GM19438 (cell line): ENCODE results near the gene NKX2-1.
"Not testable (repeated sequence)": the region's sequence is repeated elsewhere in the genome, so short reads cannot be mapped to it uniquely, and the experiment has no call there.

Source experiments
- ATAC-seq: cut with Tn5 transposase; IDR thresholded peaks from one replicate; pipeline ENCODE4 v1.9.1; 2021; ENCODE audit warnings: low read depth; ENCODE audit not compliant: unreplicated experiment

NKX2-1 gene

DNA sequence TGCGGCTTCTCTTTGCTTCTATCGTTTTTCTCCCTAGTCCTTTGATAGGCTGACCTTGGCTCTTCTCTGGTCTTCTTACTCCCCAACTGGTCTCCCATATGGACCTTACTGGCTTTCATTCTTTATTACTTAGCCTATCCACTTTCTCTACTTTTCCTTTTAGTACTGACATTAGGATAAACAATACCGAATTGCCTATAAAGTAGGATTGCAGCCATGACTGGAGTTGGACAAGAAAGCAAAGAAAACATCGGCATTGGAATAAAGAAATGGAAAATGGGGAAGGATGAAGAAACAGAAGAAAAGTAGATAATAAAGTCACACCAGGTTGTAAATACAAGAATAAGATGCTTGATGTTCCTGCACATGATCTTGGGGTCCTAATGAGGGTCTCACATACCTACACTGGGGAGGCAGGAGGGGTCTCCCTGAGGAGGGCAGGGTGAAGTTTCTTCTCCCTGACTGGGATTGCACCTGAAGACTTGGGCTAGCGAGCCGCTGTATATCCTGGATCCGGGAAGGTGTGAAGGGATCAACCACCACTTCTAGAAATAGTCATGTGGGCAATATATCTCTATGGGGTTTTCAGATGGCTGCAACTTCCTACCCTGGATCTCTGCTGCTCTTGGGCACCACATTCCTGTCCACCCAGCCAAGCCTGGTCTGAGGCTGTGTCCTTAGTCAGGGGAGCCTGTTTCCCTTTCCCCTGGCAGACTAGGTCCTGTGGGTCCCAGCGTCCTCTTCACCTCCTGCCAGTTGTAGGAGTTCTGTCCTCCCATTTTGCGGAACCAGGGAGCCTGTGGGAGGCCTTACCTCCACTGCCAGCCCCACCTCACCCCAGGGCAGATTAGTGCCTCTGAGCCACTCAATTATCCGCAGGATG, 13.1 kb downstream of the NKX2-1 start:
- no peak for ATAC-seq

DNA sequence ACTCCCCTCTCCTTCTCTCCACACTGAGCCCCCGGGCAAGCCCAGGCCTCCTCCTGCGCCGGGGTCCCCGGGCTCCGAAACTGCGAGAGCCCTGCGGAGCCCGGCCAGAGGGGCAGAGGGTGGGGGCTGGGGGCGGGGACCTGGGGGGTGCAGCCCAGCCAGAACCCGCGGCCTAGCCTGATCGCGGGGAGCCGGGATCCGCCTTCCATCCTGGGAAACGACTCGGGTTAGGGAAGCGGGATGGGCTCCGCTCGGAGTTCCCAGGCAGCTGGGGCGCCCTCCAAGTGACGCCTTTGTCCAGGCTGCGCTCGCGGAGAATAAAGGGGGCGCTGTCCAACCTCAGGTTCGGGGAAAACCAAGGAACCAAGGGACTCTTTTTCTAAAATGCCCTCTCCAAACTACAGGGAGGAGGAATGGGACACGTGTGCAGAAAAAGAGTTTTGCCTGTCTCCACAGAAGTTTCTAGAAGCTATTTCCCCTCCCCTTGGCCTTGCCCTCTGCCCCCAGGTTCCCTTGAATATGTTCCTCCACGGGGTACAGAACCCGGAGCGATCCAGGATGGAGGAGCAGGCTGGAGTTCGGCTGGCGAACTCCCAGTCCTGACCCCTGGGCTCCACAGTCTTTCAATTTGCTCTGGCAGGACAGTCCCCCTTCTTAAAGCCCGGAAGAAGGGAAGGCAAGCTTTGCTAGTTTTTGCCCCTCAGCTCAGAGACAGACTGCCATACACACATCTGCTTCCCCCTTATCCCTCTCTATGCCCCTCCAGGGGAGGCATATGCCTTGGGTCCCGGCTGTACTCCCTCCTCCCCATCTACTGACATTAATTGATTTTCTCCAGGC, 13.9 kb downstream of the NKX2-1 start:
- ATAC-seq: no peak

DNA sequence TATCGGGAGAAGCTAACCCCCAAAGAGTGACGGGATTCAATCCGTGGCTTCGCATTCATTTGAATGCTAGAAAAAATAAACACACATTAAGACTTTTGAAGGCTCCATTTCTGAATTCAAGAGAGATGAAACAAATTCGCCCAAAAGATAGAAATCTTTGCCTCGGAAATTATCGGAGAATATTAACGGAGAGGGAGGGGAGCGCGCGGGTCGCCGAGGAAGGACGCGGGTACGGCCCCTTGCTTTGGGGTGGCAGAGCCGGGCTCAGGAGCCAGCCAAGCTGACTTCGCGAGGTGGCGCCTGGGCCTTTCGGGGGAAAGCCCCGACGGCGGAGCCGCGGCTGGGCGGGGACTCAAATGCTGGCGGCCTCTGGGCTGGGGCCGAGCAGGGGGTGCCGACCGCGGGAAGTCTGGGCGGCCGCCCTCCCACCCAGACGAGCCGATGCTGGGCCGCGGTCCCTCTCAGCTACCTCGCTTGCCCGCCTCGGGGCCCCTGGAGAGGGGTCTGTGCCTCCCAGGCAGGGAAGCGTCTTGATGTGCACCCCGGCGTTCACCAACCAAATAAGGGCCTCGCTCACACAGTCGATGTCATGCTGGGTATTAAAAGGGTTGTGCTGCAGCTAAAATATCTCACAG, 14.7 kb downstream of the NKX2-1 start:
- no peak for ATAC-seq

DNA sequence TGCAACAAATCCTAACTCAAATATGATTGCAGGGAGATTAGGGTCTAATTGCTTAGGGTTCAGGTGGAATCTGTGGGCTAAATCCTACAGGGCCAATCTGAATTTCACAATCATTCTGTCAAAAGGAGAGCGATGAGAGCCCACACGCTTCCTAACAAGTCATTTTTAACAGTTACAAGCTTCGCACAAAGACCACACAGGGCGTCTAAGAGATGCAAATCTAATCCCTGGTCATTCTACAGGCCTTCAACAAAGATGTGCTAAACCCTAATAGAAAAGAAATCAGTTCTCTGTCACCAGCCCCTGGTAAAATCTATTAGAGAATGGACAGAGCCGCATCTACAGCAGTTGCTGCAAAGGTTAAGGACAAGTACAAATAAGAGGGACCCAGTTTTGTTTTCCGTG, 15.3 kb downstream of the NKX2-1 start:
- no peak for ATAC-seq

DNA sequence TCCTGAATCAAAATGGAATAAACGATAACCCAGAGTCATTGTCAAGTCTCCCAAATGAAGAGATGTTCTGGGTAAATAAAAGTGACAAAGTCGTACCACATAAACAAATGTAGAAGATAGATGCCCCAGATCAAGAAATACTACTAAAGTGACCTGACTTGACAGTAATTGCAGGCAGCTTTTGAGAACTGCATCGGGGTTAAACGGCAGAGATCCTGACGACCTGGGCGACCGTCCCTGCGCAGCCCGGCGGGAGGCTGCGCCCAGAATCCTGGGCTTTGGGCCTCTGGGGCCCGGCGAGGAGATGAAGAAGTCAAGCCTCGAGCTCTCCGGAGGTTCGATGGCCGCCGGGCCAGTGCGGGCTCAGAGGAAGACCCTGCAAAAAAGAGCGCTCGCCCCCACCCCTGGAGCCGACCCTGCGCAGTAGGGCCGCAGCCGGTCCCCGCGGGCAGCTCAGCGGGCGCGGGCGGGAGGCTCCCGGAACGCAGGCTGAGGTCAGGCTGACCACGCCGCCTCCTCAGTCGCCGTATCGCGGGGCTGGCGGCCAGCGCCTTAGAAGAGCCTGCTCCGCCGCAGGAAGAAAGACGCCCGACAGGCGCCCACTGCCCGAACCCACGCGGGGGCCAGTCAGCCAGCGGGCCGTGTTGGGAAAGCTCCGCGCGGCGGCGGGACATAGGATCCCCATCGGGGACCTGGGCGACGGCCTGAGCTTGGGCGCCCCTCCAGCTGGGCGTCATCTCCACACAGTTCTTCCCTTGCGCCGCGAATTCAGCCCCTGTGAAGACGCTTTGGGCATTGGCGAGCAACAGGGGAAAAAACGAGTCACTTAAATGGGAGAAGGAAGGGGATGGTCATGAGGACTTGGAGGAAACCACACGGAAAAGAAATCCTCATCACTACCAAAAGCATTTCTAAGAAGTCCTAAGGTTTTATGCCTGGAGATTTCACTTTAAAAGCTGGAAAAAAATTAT, 16.0 kb downstream of the NKX2-1 start:
- ATAC-seq: no peak

DNA sequence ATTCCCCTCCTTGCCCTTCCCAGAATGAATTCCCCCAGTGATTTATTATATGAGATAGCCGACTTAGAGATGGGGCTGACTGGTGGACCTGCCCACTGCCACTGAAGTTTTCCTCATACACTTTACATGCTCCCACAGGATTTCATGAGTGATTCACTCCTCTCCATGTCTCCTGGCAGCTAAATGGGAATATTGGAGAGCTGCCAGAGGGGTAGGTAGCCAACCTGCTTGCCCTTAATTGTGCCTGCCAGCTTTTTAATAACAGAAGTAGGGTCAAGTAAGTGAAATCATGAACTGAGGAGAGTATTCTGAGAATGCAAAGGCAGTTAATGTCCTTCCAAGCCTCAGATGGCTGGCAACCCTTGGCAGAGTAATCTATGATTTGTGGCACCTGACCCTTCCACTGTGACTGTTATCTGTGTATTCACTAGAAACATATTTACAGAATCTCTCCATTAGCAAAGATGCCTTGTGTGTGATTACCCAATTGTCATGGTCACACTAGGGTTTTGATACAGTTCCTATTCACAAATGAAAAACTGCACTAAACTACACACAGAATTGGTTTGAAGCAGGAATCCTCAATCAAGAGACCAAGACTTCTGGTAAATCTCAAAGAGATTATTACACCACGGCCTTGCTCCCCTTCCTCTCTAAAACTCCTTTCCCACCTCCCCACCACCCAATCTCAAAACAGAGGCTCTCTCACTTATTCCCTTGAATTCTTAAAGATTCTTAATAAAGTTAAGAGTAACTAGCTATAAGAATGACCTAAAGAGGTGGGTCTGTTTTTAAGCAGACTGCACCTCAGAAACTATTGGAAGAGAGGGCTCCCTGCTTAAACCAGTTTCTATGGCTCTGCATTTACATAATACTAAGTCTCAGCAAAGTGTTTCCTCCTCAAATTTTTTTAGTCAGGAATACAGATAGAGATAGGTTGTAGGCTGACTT, 17.2 kb downstream of the NKX2-1 start:
- ATAC-seq: no peak

DNA sequence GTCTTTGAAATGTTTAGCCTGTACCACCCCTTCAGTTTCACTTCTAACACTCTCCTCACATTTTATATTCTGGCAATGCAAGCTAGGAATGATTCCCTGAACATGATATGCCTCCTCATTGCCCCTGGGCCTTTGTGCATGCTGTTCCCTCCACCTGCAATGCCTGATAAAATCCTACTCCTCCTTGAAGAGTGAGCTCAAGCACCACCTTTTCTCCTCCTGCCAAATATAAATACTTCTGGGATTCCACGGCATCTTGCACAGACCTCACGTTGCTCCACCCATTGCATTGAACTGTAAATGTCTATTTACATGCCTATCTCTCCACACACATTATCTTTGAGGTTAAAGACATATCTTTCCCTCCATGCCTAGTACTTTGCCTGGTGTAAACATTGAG, 21.1 kb downstream of the NKX2-1 start:
- no peak for ATAC-seq

DNA sequence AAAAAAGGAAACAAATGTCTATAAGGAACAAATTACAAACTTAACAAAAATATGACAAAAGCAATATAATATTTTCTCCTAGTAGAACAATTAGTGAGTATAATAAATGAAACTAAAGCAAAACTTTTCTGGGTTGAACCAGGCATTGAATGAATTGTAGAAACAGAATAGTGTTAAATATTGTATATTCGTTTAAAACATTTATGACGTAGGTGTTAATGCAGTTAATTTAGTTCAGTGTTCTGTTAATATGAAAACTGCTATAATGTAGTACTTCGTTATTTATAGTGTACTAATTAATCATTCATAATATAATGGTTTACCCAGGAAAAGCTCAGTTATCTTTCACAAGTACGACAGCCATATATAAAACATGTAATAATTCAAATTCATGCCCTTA, 23.7 kb downstream of the NKX2-1 start:
- no peak for ATAC-seq

DNA sequence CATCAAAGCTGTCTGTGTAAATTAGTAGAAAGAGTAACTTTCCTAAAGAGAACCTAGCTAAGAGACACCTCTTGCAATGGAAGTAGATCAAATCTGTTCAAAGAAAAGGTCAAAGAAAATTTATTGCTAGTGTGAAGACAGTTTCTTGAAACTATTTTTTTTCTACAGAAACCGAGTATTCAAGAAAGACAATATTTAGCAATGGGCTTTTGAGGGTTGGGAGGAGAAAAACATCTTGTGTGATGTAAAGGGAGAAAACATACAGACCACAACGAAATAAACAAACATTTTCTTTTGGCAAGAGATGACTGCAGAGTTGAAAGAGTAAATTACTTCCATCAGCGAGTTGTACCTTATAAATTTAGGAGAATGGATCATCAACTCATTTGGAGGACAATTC, 24.4 kb downstream of the NKX2-1 start:
- ATAC-seq: no peak

DNA sequence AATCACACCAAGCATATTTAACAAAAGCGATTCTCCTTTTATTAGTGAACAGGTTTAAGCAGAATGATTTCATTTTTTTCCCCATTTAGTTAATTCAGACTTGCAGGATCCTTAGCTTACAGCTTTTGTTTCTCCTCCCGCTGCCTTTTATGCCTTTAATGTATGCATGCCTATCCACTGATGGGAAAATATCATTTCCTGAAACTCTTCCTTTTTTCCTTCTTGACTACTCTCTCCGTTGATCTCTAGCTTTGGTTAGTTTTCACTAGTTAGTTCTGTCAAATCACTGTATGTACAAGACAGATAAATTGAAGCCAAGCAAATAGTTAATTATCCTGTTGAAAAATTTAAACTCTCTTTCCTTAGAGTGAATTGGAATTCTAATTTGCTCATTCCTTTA, 26.3 kb downstream of the NKX2-1 start:
- ATAC-seq: no peak

DNA sequence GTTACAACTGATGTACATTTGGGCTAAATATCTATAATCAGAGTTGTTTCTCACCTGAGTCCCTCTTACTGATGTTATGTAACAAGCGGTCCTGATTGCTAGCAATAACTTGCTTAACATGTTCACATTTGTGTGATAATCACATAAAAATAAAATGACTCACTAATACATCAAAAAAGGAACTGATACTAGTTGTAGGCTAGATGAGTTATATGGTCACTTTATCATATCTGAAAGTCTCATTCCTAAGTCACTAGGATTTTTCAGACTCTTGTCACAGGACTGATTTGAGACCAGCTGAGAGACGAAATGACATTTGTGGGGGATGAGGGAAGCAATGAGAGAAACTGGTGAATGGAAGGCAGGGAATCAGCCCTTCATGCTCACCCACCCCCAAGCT, 34.3 kb downstream of the NKX2-1 start:
- no peak for ATAC-seq

DNA sequence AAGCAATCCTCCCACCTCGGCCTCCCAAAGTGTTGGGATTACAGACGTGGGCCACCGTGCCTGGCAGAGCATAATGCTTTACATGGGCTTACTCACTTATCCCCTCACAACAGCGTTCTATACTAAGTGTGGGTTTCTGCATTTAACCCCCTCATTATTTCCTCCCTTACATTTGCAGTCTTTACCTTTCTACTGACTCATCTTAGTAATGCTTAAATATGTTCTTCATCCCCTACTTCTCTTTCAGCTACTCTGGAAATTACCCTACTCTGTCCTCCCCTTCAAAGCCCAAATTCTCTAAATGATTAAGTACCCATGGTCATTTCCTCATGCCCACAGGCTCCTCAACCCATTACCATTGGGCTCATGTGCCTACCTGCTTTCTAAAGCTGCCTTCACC, 40.7 kb downstream of the NKX2-1 start:
- ATAC-seq: no peak

DNA sequence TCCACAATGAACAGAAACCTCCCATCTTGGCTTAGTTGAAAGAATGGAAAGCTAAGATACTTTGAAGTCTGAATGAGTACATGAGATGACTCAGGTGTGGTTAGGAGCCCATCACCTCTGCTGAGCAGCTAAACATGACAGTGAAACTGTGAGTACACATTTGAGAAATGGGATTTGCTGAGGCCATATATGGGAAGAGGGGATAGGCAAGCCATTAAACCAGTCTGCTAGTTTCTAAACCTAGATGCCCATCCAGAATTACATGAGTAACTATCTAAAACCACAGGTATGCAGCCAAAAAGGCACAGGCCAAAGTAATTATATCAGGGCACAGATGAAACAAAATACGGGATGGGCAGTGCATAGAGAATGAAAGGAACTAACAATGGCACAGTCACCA, 41.2 kb downstream of the NKX2-1 start:
- ATAC-seq: no peak

DNA sequence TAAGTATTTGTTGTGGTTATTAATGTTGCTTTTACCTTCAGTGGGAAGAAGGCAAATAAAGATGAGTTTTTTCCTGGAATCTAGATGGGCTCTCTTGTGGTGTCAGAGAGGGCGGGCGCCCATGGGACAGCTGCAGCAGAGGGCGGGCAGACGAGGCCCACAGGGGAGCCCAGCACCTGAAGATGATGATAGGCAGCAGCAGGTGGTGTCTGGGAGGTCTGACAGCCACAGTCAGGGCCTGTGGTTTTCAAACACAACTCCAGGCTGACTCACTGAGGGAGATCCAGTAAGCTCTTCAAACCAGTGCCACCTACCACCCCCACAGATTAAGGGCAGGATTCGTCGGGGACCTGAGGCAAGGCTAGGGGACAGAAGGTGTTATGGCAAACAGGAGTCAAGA, 42.8 kb downstream of the NKX2-1 start:
- no peak for ATAC-seq

DNA sequence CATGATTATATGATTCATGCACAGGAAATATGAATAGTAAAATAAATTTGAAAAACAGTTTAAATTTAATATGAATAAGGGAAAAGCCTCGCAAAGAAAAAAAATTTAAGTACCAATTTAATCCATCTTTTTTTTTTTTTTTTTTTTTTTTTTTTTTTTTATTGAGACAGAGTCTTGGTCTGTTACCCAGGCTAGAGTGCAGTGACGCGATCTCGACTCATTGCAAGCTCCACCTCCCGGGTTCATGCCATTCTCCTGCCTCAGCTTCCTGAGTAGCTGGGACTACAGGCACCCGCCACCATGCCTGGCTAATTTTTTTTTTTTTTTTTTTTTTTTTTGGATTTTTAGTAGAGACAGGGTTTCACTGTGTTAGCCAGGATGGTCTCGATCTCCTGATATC, 44.0 kb downstream of the NKX2-1 start:
- ATAC-seq: not testable (repeated sequence)

DNA sequence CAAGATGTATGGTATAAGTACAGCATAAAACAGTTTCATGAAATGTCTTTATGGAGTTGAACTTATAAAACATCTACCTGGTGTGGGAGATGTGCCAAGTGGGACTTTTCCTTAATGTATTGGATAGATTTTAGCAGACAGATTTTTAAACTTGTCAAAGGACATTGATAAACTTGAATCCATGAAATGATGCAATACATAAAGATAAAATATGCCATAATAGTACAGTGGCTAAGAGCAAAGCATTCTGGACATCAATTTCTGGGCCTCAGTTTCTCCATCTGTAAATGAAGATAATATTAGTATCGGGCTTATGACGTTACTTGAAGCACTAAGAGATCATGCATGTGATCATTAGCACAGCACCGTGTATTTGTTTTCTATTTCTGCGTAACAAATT, 45.4 kb downstream of the NKX2-1 start:
- ATAC-seq: no peak

DNA sequence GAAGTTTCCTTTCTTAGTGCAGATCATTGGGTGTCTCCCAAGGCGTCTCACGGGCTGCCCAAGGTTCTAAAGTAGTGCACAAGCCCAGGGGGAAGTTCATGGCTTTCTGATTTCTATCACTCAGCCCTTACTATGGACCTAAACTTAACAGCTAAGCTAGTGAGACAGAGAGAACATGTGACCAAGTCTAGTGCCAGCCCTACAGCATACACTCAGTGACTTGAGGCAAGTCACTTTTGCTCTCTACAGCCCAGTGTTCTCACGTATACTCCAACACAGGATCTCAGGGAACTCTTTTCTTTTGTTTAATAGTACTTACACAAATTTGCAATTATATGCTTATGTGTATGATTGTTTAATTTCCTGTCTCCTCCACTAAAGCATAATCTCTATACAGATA, 48.6 kb downstream of the NKX2-1 start:
- no peak for ATAC-seq

DNA sequence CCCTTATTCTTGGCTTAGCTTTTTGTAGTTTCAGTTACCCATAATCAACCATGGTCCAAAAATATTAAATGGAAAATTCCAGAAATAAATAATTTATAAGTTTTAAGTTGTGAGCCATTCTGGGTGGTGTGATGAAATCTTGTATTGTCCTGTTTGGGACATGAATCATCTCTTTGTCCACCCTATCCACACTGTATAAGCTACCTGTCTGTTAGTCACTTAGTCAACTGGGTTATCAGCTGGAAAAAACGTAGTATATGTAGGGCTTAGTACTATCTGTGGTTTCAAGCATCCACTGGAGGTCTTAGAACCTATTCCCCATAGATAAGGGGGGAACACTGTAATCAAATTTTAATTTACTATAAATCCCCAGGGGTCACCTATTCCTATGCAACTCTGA, 52.7 kb downstream of the NKX2-1 start:
- no peak for ATAC-seq
